IPS DF 6.9 (cell line): ENCODE data around the gene INPP5D.

Source experiments
- DNase-seq: peaks from one replicate; pipeline ENCODE4 v3.0.0-alpha.2; 2013; ENCODE audit warnings: low read depth, low spot score
- H3K27ac ChIP-seq: one replicate; pipeline ENCODE4 v1.5.1; 2013; ENCODE audit warnings: low read length, control low read depth
- H3K27me3 ChIP-seq: 2 replicates; pipeline ENCODE4 v1.6.1; 2013; ENCODE audit warnings: mild to moderate bottlenecking, low read length; ENCODE audit not compliant: control insufficient read depth, insufficient read depth
- H3K36me3 ChIP-seq: 2 replicates; pipeline ENCODE4 v1.6.1; 2013; ENCODE audit warnings: low read length; ENCODE audit not compliant: control insufficient read depth, insufficient read depth
- H3K4me1 ChIP-seq: 2 replicates; pipeline ENCODE4 v1.6.1; 2013; ENCODE audit warnings: low read length; ENCODE audit not compliant: control insufficient read depth, insufficient read depth
- H3K4me3 ChIP-seq: 2 replicates; pipeline ENCODE4 v1.5.1; 2013; ENCODE audit warnings: mild to moderate bottlenecking, low read length
- H3K9me3 ChIP-seq: 2 replicates; pipeline ENCODE4 v1.6.1; 2013; ENCODE audit warnings: low read length, inconsistent platforms; ENCODE audit not compliant: control insufficient read depth, insufficient read depth
- WGBS: extraction: QIAGEN DNeasy Blood & Tissue Kit; methylation state at CpG from one replicate; pipeline ENCODE4 v1.1.7; 2013; ENCODE audit warnings: mixed read lengths, missing lambda C conversion rate; ENCODE audit not compliant: insufficient read length, insufficient coverage; 5-methylcytosine and 5-hydroxymethylcytosine counted together

INPP5D gene

GRCh38 chr2:233171344-233171743 lies 111.2 kb downstream of the INPP5D start:
- peaks cover 2% of the 10 kb centered on the region for H3K4me1 ChIP-seq
- no peak overlapping the region for H3K4me3 ChIP-seq
- no CpG with 5 or more reads among the region's 2 CpGs for WGBS
- no peak overlapping the region for H3K27ac ChIP-seq
- DNase-seq: no peak
- no peaks in the 10 kb centered on the region for H3K9me3 ChIP-seq
- H3K36me3 ChIP-seq: no peaks in the 10 kb centered on the region
- no peaks in the 10 kb centered on the region for H3K27me3 ChIP-seq

GRCh38 chr2:233173115-233173514 lies 113.0 kb downstream of the INPP5D start:
- H3K27ac ChIP-seq: no peak overlapping the region
- WGBS: no CpG with 5 or more reads among the region's 7 CpGs
- no peaks in the 10 kb centered on the region for H3K36me3 ChIP-seq
- no peak for DNase-seq
- H3K4me1 ChIP-seq: peaks cover 2% of the 10 kb centered on the region
- no peaks in the 10 kb centered on the region for H3K27me3 ChIP-seq
- no peaks in the 10 kb centered on the region for H3K9me3 ChIP-seq
- no peak overlapping the region for H3K4me3 ChIP-seq

- no peaks in the 10 kb centered on the region for H3K9me3 ChIP-seq
- H3K27ac ChIP-seq: no peak overlapping the region
- peaks cover 2% of the 10 kb centered on the region; the same call in 1 of the 2 replicates for H3K4me1 ChIP-seq
- no peaks in the 10 kb centered on the region for H3K36me3 ChIP-seq
- no peak overlapping the region for H3K4me3 ChIP-seq
- WGBS: no CpG with 5 or more reads among the region's 7 CpGs
- H3K27me3 ChIP-seq: no peaks in the 10 kb centered on the region
- DNase-seq: no peak
These were observed 114.0 kb downstream of the INPP5D start for GRCh38 chr2:233174137-233174536.

GRCh38 chr2:233178994-233179847 lies 119.1 kb downstream of the INPP5D start:
- no peaks in the 10 kb centered on the region for H3K36me3 ChIP-seq
- no peaks in the 10 kb centered on the region for H3K27me3 ChIP-seq
- 100% methylated on average over 1 of the region's 14 CpGs for WGBS
- no peak overlapping the region for H3K4me3 ChIP-seq
- H3K9me3 ChIP-seq: no peaks in the 10 kb centered on the region
- DNase-seq: no peak
- H3K4me1 ChIP-seq: no peaks in the 10 kb centered on the region
- no peak overlapping the region for H3K27ac ChIP-seq

GRCh38 chr2:233179848-233180366 lies 119.8 kb downstream of the INPP5D start:
- no peak overlapping the region for H3K27ac ChIP-seq
- no peak for DNase-seq
- no peaks in the 10 kb centered on the region for H3K4me1 ChIP-seq
- no peaks in the 10 kb centered on the region for H3K9me3 ChIP-seq
- no peak overlapping the region for H3K4me3 ChIP-seq
- no peaks in the 10 kb centered on the region for H3K36me3 ChIP-seq
- H3K27me3 ChIP-seq: no peaks in the 10 kb centered on the region
- no CpG with 5 or more reads among the region's 5 CpGs for WGBS

- H3K36me3 ChIP-seq: no peaks in the 10 kb centered on the region
- WGBS: no CpG with 5 or more reads among the region's 9 CpGs
- H3K27me3 ChIP-seq: no peaks in the 10 kb centered on the region
These were observed 123.8 kb downstream of the INPP5D start for GRCh38 chr2:233183869-233184418.

GRCh38 chr2:233184669-233185068 lies 124.5 kb downstream of the INPP5D start:
- H3K36me3 ChIP-seq: no peaks in the 10 kb centered on the region
- no peak overlapping the region for H3K4me3 ChIP-seq
- no peaks in the 10 kb centered on the region for H3K9me3 ChIP-seq
- no peaks in the 10 kb centered on the region for H3K27me3 ChIP-seq
- WGBS: no CpG with 5 or more reads among the region's 8 CpGs
- H3K27ac ChIP-seq: no peak overlapping the region
- no peak for DNase-seq
- no peaks in the 10 kb centered on the region for H3K4me1 ChIP-seq

More at GRCh38 chr2:233183869-233184418, 123.8 kb downstream of the INPP5D start:
- Histone ChIP-seq H3K4me1 (no peaks in the 10 kb centered on the region), H3K27ac (no peak overlapping the region), H3K4me3 (no peak overlapping the region), H3K9me3 (no peaks in the 10 kb centered on the region)
- DNase-seq: no peak

- H3K9me3 ChIP-seq: no peaks in the 10 kb centered on the region
These were observed 125.2 kb downstream of the INPP5D start for GRCh38 chr2:233185330-233185729.

GRCh38 chr2:233185963-233186362 lies 125.8 kb downstream of the INPP5D start:
- no peaks in the 10 kb centered on the region for H3K36me3 ChIP-seq
- no peaks in the 10 kb centered on the region for H3K9me3 ChIP-seq
- no peak overlapping the region for H3K27ac ChIP-seq
- H3K4me1 ChIP-seq: no peaks in the 10 kb centered on the region
- no peak for DNase-seq
- no peak overlapping the region for H3K4me3 ChIP-seq
- WGBS: no CpG with 5 or more reads among the region's 8 CpGs
- H3K27me3 ChIP-seq: no peaks in the 10 kb centered on the region

More at GRCh38 chr2:233185330-233185729, 125.2 kb downstream of the INPP5D start:
- no peak overlapping the region for H3K4me3 ChIP-seq
- DNase-seq: no peak
- WGBS: no CpG with 5 or more reads among the region's 7 CpGs
- no peaks in the 10 kb centered on the region for H3K27me3 ChIP-seq
- no peaks in the 10 kb centered on the region for H3K36me3 ChIP-seq
- no peaks in the 10 kb centered on the region for H3K4me1 ChIP-seq
- H3K27ac ChIP-seq: no peak overlapping the region

- Histone ChIP-seq H3K27ac (no peak overlapping the region), H3K4me1 (no peaks in the 10 kb centered on the region), H3K27me3 (no peaks in the 10 kb centered on the region), H3K4me3 (no peak overlapping the region), H3K9me3 (no peaks in the 10 kb centered on the region), H3K36me3 (no peaks in the 10 kb centered on the region)
- no CpG with 5 or more reads among the region's 5 CpGs for WGBS
- no peak for DNase-seq
These were observed 126.7 kb downstream of the INPP5D start for GRCh38 chr2:233186851-233187250.
